Keratinocyte (primary cell): ENCODE data around the gene NIPA2.

Source experiments
- CTCF ChIP-seq, 3 experiments: IDR thresholded peaks in 1 of 3; conservative IDR thresholded peaks in 1 of 3; optimal IDR thresholded peaks in 1 of 3; 2 replicates in 2 of 3; 3 replicates in 1 of 3; pipeline versions ENCODE3 to v1.5.1; 2011; ENCODE audit warnings: low read length in 3 of 3, mild to moderate bottlenecking in 3 of 3, moderate library complexity in 2 of 3, control low read depth in 1 of 3, inconsistent platforms in 1 of 3; ENCODE audit not compliant: insufficient read depth in 2 of 3; ENCODE audit errors: extremely low read depth in 1 of 3
- EZH2 ChIP-seq: IDR thresholded peaks from one replicate; pipeline ENCODE4 v1.6.1; 2012; ENCODE audit warnings: inconsistent platforms, mild to moderate bottlenecking, low read length, moderate library complexity

GRCh38 chr15:22867886-22868285 is 29.4 kb downstream of the NIPA2 start:
- TF ChIP-seq CTCF (optimal IDR thresholded peaks at IDR 0.05 in 1 of 3, IDR thresholded peaks at IDR 0.05 in 1 of 3, conservative IDR thresholded peaks at IDR 0.05 in 1 of 3; ENCODE audit: extremely low read depth in 1 of 3, insufficient read depth in 2 of 3, low read length in 3 of 3) = no peak
- no peak for TF ChIP-seq EZH2
